Smooth muscle cell (in vitro differentiated cells): ENCODE measurements around the gene TEKT2. TPM values are rescaled to one million over a fixed set of nuclear protein-coding genes. Genes with fewer than 3 reads are reported as not detected.

Experiments
- DNase-seq: peaks from one replicate; lab custom pipeline; 2025; ENCODE audit not compliant: unreplicated experiment; lab: John Stamatoyannopoulos, UW
- H2AFZ ChIP-seq: fragments of 200-600 bp; sonication (generic); 2 replicates; pipeline ENCODE4 v1.6.0; 2016; ENCODE audit warnings: antibody characterized with exemption, low read depth, mild to moderate bottlenecking
- H3F3A ChIP-seq: fragments of 200-600 bp; sonication (generic); 2 replicates; pipeline ENCODE4 v1.6.0; 2017; ENCODE audit warnings: antibody characterized with exemption, low read depth
- H3K27ac ChIP-seq: fragments of 200-600 bp; sonication (generic); 2 replicates; pipeline ENCODE4 v1.5.1; 2016; ENCODE audit warnings: low read depth, mild to moderate bottlenecking
- H3K27me3 ChIP-seq: fragments of 200-600 bp; sonication (generic); 2 replicates; pipeline ENCODE4 v1.6.1; 2016; ENCODE audit warnings: low read depth, mild to moderate bottlenecking
- H3K36me3 ChIP-seq: fragments of 200-600 bp; sonication (generic); 2 replicates; pipeline ENCODE4 v1.5.1; 2016; ENCODE audit warnings: low read depth
- H3K4me1 ChIP-seq: fragments of 200-600 bp; sonication (generic); 2 replicates; pipeline ENCODE4 v1.5.1; 2016; ENCODE audit warnings: low read depth
- H3K4me2 ChIP-seq: fragments of 200-600 bp; sonication (generic); 2 replicates; pipeline ENCODE4 v1.6.0; 2016; ENCODE audit warnings: mild to moderate bottlenecking
- H3K4me3 ChIP-seq: fragments of 200-600 bp; sonication (generic); 2 replicates; pipeline ENCODE4 v1.5.1; 2016; ENCODE audit warnings: mild to moderate bottlenecking
- H3K79me2 ChIP-seq: fragments of 200-600 bp; sonication (generic); 2 replicates; pipeline ENCODE4 v1.6.0; 2016; ENCODE audit warnings: low read depth, mild to moderate bottlenecking
- H3K9ac ChIP-seq: fragments of 200-600 bp; sonication (generic); 2 replicates; pipeline ENCODE4 v1.6.0; 2016; ENCODE audit warnings: low read depth
- H3K9me3 ChIP-seq: fragments of 200-600 bp; sonication (generic); replicated peaks from 2 replicates; pipeline ENCODE4 v1.5.1; 2016; ENCODE audit warnings: low read depth
- H4K20me1 ChIP-seq: fragments of 200-600 bp; sonication (generic); 2 replicates; pipeline ENCODE4 v1.6.0; 2016; ENCODE audit warnings: low read depth
- WGBS: methylation state at CpG from one replicate; pipeline ENCODE4 v1.1.7; 2016; ENCODE audit warnings: low lambda C conversion rate; 5-methylcytosine and 5-hydroxymethylcytosine counted together
- polyA plus RNA-seq: library from polyadenylated mRNA; unstranded; fragments of >200 nt; fragmentation: Nextera tagmentation; extraction: Ambion mirVana; gene quantifications from 2 replicates; pipeline ENCODE4 v1.2.1, GENCODE V29; 2016
- total RNA-seq: library from RNA; depleted of rRNA; stranded (reverse); fragments of >200 nt; gene quantifications from 2 replicates; pipeline ENCODE4 v1.2.3, GENCODE V29; 2014
- TF ChIP-seq, protein P1 (sequence below): fragments of 200-600 bp; sonication (generic); IDR thresholded peaks from 2 replicates; pipeline ENCODE4 v1.5.1; 2017; ENCODE audit warnings: borderline replicate concordance, mild to moderate bottlenecking, antibody characterized with exemption; ENCODE audit not compliant: insufficient read depth, poor library complexity, severe bottlenecking

Gene TEKT2
- total and polyA plus RNA-seq, 2 experiments from 2014 or later: 0.27 to 0.85 TPM

DNA sequence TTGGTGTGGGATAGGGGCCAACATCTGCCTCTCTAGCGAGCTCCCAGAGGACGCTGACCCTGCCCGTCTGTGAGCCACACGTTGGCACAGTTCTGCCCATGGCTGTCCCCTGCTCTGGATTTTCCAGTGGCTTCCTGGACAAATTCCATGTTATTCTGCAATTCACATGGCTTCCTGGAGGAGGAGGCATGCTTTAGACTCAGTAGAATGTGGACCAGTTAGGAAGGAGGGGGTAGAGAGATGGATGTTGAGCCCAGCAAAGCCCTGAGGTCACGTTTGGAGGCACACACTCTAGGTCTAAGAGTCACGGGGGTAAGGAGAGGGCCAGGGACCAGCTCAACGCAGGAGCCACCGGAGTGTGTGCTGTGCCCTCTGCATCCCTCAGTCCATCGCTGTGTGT, 28.9 kb downstream of the TEKT2 start:
- Histone ChIP-seq H3K4me3 (no peak overlapping the region), H3F3A (peaks cover 6% of the 10 kb centered on the region), H3K36me3 (no peaks in the 10 kb centered on the region), H3K9ac (no peak overlapping the region), H3K27ac (no peak overlapping the region), H3K9me3 (no peaks in the 10 kb centered on the region), H4K20me1 (no peaks in the 10 kb centered on the region), H3K4me2 (no peak overlapping the region), H3K79me2 (no peaks in the 10 kb centered on the region), H3K4me1 (peaks cover 16% of the 10 kb centered on the region), H3K27me3 (no peaks in the 10 kb centered on the region), H2AFZ (no peak overlapping the region)
- WGBS: 92% methylated on average over 9 of the region's 9 CpGs
- no peak for DNase-seq
- TF ChIP-seq, protein P1, sequence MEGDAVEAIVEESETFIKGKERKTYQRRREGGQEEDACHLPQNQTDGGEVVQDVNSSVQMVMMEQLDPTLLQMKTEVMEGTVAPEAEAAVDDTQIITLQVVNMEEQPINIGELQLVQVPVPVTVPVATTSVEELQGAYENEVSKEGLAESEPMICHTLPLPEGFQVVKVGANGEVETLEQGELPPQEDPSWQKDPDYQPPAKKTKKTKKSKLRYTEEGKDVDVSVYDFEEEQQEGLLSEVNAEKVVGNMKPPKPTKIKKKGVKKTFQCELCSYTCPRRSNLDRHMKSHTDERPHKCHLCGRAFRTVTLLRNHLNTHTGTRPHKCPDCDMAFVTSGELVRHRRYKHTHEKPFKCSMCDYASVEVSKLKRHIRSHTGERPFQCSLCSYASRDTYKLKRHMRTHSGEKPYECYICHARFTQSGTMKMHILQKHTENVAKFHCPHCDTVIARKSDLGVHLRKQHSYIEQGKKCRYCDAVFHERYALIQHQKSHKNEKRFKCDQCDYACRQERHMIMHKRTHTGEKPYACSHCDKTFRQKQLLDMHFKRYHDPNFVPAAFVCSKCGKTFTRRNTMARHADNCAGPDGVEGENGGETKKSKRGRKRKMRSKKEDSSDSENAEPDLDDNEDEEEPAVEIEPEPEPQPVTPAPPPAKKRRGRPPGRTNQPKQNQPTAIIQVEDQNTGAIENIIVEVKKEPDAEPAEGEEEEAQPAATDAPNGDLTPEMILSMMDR: no peak

GRCh38 chr1:36114371-36114770, 30.5 kb downstream of the TEKT2 start:
- Histone ChIP-seq H3K36me3 (no peaks in the 10 kb centered on the region), H3F3A (peaks cover 4% of the 10 kb centered on the region), H3K27ac (no peak overlapping the region), H3K4me1 (peaks cover 14% of the 10 kb centered on the region), H2AFZ (no peak overlapping the region), H3K27me3 (no peaks in the 10 kb centered on the region), H4K20me1 (no peaks in the 10 kb centered on the region), H3K9me3 (no peaks in the 10 kb centered on the region), H3K4me3 (no peak overlapping the region), H3K4me2 (no peak overlapping the region), H3K79me2 (no peaks in the 10 kb centered on the region), H3K9ac (no peak overlapping the region)
- TF ChIP-seq, protein P1: no peak
- no peak for DNase-seq
- 84% methylated on average over 5 of the region's 5 CpGs for WGBS

DNA sequence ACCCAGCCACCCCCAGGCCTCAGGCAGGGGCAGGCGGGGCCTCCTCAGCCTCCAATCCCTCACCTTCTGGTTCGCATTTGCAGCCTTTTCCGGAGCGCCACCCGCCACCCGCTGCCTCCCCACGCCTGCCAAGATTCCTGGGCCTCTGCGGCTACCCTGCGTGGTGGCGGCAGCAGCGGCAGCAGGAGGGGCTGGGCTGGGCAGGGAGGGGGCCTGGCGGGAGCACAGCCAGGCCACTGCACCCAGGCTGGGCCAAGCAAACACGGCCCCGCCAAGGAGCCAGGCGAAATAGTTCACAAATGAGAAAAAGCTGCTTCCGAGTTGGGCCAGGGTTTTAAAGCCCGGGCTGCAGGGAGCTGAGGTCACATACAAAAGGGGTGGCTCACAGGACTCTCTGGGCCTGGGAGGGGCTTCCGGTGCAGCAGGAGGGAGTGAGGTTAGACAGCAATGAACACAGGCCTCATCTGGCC, 31.3 kb downstream of the TEKT2 start:
- TF ChIP-seq, protein P1: no peak
- Histone ChIP-seq H3K4me2 (no peak overlapping the region), H3F3A (peaks cover 4% of the 10 kb centered on the region), H3K4me3 (no peak overlapping the region), H3K27me3 (no peaks in the 10 kb centered on the region), H4K20me1 (no peaks in the 10 kb centered on the region), H2AFZ (no peak overlapping the region), H3K9ac (no peak overlapping the region), H3K4me1 (peaks cover 21% of the 10 kb centered on the region), H3K36me3 (no peaks in the 10 kb centered on the region), H3K27ac (peak overlapping the region; percentile 53), H3K79me2 (no peaks in the 10 kb centered on the region), H3K9me3 (no peaks in the 10 kb centered on the region)
- WGBS: 64% methylated on average over 14 of the region's 18 CpGs
- no peak for DNase-seq

GRCh38 chr1:36115931-36116330, 32.0 kb downstream of the TEKT2 start:
- TF ChIP-seq, protein P1: no peak
- H3K36me3 ChIP-seq: no peaks in the 10 kb centered on the region
- H3K4me1 ChIP-seq: peaks cover 21% of the 10 kb centered on the region
- no peak for DNase-seq
- no peaks in the 10 kb centered on the region for H3K79me2 ChIP-seq
- H3K9me3 ChIP-seq: no peaks in the 10 kb centered on the region
- no peak overlapping the region for H3K4me3 ChIP-seq
- no peaks in the 10 kb centered on the region for H4K20me1 ChIP-seq
- peak overlapping the region; percentile 31 for H3K4me2 ChIP-seq
- H3K27me3 ChIP-seq: no peaks in the 10 kb centered on the region
- peaks cover 4% of the 10 kb centered on the region for H3F3A ChIP-seq
- H3K9ac ChIP-seq: no peak overlapping the region
- no peak overlapping the region for H2AFZ ChIP-seq
- 50% methylated on average over 5 of the region's 5 CpGs for WGBS
- H3K27ac ChIP-seq: peak overlapping the region; percentile 53
